GDM1 (cell line): Measurements from ENCODE around the gene ZNF592.

ENCODE experiments used
- DNase-seq: peaks from one replicate; lab custom pipeline; 2025; lab: John Stamatoyannopoulos, UW

The ZNF592 gene

DNA sequence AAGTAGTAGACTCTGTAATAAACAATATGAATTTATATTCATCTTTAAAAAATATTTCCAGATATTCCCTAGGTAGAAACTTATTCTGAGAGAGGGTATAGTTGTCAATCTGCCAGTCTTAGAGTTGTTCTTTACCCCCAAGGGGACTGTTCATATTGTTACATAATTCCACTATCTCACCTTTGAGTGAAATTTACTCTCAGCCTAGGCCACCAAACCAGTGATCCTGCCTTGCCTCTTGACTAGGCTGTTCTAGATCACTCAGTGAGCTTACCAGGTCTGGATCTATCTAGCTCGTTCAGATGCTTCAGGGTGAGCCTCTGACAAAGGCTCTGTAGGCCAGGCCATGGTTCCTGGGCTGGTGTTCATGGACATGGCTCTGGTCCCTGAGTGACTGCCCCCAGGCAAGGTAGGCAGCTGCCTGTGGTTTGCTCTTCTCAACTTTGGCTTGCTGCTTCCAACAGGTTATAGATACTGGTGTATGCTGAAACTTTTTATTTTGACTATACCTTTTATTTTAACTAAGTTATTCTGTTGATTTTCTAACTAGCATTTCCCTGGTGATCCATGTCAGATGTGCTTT, 27.6 kb downstream of the ZNF592 start:
- DNase-seq, result no peak

DNA sequence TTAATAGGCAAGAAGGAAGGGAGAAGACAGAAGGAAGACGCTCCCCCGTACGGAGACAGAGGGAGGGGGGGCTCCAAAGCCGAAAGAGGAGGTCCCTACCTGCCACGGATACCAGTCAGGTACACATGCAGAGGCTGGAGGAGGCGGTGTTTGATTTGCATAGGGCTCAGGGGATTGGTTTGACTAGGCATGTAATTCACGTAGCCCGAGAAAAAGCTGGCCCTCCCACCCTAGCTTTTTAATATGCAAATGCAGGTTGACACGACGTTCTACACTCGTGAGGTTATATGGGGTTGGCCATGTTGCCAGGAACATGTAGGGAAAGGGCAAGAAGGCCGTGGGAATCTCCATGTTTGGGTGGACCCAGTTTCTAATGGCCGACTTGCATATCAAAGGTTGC, 29.8 kb downstream of the ZNF592 start:
- no peak for DNase-seq

DNA sequence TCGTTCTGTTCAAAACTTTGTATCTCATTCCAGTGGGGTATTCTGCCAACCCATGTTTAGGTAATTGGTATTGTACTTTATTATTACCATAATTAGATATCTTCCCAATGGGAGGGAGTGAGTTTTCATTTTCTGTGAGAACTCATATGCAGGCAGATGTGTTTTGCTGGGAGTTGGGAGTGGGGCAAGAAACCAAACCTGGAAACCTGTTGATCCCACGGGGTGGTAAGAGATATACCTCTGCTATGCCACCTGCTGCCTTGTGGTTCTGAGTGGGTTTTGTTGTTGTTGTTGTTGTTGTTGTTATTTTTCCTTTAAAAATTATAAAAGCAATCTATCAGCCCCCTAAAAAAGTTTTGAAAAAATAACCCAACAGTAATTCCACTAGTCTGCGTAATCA, 32.1 kb downstream of the ZNF592 start:
- DNase-seq, result no peak

DNA sequence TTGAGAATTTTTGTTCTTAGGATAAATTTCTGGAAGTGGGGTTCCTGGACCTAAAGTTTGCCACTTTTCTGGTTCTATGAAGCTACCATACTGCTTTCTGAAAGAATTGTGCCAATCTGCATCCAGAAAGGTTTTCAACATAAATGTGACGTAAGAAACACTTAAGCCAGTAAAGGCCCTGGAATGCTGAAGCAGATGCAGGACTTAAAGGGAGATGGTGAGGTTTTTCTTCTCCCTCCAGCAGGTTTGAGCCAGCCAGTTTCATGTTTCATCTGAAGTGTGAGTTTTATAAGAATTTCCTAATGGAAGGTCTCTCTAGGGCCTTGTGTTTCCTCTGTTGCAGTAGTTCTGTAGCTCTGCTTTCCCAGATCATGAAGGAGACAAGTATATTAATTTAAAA, 33.1 kb downstream of the ZNF592 start:
- no peak for DNase-seq

DNA sequence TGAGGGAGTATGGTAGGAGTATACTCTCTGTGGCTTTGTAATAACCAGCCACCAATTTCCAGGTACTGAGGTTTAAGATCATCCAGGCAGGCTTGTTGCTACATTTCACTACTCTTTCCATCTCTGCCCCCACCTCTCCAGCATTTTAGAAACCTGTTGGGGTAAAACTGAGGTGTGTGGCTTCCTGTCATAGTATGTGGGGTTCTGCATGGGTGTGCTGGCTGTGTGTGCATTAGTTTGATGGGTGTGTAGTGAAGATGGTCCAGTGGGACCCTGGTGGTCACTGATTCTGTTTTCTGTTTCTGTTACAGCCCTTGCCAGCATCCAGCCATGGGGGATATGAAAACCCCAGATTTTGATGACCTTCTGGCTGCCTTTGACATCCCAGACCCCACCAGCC, 34.0 kb downstream of the ZNF592 start:
- no peak for DNase-seq

DNA sequence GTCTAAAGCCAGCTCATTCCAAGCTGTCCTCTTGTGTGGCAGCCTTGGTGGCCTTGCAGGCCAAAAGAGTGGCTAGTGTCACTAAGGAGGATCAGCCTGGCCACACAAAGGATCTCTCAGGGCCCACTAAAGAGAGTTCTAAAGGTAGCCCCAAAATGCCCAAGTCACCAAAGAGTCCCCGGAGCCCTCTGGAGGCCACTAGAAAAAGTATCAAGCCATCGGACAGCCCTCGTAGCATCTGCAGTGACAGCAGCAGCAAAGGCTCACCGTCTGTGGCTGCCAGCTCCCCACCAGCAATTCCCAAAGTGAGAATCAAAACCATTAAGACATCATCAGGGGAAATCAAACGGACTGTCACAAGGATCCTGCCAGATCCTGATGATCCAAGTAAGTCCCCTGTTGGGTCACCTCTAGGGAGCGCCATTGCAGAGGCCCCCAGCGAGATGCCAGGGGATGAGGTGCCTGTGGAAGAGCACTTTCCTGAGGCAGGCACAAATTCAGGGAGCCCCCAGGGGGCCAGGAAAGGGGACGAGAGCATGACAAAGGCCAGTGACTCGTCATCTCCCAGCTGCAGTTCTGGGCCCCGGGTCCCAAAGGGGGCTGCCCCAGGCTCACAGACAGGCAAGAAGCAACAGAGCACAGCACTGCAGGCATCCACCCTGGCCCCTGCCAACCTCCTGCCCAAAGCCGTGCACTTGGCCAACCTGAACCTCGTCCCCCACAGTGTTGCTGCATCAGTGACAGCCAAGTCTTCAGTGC, 35.3 kb downstream of the ZNF592 start:
- DNase-seq, result no peak

DNA sequence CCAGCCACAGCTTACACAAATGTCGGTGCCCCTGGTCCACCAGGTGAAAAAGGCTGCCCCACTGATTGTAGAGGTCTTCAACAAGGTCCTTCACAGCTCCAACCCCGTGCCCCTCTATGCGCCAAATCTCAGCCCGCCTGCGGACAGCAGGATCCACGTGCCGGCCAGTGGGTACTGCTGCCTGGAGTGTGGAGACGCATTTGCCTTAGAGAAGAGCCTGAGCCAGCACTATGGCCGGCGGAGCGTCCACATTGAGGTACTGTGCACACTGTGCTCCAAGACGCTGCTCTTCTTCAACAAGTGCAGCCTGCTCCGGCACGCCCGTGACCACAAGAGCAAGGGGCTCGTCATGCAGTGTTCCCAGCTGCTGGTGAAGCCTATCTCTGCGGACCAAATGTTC, 35.9 kb downstream of the ZNF592 start:
- DNase-seq, result no peak

DNA sequence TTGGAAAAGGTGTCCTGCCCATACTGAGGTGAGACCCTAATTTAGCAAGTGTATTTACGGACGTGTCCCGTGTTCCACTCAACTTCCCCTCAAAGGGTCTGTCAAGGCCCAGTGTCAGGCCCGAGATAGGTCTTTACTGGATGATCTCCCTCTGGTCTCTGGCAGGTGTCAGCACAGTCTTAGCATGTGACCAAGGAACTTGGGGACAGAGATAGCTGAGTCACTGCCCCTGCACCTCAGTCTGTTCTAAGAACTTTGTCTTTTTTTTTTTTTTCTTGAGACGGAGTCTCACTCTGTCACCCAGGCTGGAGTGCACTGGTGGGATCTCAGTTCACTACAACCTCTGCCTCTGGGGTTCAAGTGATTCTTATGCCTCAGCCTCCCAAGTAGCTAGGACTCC, 36.7 kb downstream of the ZNF592 start:
- no peak for DNase-seq

DNA sequence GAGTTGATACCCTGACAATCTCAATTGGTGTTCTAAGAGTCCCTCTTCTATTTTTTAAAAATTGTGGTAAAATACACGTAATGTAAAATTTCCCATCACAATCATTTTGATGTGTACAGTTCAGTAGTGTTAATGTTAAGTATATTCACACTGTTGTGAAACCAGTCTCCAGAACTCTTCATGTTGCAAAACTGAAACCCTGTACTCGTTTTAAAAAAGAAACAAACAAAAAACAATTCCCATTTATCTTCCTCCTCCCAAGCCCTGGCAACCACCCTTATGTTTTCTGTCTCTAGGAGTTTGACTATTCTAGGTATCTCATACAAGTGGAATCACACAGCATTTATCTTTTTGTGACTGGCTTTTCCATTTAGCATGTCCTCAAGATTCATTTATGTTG, 40.1 kb downstream of the ZNF592 start:
- DNase-seq, result no peak

DNA sequence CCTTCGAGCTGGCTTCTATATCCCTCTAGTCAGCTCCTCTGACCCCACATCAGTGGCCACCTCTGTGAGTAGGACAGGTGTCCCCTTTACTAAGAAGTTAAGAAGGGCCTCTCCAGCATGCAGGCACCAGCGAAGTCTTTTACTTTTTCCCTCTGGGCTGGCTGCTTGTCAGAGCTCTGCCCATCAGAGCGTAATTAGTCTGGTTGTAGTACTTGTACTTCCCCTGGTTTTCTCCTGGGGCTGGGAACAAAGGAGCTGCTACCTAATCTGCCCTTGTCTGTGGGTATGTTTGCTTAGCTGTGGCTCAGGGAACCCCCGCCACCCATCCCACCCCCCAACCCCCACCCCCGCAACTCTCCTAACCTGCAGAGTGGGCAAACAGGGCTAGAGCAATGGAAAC, 41.4 kb downstream of the ZNF592 start:
- DNase-seq, result no peak

DNA sequence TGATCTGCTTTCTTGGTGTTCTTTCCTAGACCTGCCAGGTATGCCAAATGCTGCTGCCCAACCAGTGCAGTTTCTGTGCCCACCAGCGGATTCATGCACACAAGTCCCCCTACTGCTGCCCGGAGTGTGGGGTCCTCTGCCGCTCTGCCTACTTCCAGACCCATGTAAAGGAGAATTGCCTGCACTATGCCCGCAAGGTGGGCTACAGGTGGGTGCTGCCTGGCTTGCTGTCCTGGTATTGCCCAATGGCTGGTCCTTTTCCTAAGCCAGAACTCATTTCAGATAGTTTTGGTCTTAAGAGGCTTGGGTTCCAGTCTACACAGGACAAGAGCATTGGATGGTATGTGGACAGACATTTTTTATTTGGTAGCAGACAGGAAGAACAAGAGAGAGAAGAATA, 42.3 kb downstream of the ZNF592 start:
- DNase-seq, result no peak

DNA sequence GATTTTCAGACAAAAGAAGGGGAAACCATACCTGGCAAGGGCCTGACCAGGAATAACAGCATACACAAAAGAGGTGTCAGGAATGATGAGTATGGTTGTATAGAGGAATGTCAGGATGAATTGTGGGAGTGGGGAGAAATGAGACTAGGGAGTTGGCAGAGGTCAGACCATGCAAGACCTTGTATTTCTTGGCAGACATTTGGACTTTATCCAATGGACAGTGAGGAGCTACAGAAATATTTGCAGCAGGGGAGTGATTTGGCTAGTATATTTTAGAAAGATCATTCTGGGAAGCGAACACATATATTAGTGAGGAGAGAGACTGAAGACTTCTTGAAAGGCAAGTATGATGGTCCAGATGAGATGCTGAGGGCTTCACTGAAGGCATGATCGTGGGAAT, 43.4 kb downstream of the ZNF592 start:
- no peak for DNase-seq

DNA sequence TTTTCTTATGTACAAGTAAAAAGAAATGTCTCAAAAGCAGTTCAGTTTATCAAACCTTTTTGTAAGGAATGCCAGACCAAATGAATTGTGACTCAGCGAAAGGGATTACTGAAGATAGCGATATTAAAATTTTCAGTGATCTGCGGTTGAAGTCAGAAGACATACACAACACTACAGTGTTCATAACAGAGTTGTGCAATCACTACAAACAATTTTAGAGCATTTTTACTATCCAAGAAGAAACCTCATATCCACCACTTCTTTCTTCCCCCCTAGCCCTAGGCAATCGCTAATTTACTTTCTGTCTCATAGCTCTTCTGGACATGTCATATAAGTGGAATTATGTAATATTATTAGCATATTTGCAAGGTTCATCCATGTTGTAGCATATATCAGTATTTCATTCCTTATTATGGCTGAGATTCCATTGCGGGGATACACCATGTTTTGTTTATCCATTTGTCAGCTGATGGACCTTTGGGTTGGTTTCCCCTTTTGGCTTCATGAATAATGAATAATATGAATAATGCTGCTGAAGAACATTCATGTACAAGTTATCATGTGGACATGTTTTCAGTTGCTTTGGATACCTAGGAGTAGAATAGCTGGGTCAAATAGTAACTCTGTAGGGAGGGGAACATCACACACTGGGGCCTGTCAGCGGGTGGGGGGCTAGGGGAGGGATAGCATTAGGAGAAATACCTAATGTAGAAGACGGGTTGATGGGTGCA, 45.2 kb downstream of the ZNF592 start:
- DNase-seq, result no peak

DNA sequence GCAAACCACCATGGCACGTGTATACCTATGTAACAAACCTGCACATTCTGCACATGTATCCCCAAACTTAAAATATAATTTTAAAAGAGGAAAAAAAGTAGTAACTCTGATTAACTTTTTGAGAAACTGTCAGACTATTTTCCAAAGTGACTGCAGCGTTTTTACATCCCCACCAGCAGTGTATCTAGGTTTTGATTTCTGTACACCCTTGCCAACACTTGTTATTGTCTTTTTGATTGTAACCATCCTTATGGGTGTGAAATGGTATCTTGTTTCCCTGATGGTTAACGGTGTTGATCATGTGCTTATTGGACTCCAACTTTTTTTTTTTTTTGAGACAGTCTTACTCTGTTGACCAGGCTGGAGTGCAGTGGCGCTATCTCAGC, 45.8 kb downstream of the ZNF592 start:
- no peak for DNase-seq

DNA sequence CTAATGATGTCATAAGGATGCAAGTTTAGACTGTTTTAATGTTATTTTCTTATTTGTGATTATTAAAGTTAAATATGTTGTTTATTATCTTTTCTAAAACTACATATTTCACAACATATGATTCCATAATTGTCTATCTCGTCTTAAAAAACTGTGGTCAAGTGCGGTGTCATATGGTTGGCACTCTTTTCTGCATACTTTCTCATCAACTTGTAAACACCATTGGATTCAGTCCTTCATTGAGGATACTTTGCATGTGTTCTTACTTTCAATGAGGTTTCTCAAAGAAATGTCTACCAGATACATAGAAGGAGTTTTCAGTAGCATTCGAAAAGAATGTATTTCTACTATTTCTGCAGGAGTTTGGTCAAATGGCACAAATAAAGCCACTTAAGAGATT, 46.8 kb downstream of the ZNF592 start:
- no peak for DNase-seq

DNA sequence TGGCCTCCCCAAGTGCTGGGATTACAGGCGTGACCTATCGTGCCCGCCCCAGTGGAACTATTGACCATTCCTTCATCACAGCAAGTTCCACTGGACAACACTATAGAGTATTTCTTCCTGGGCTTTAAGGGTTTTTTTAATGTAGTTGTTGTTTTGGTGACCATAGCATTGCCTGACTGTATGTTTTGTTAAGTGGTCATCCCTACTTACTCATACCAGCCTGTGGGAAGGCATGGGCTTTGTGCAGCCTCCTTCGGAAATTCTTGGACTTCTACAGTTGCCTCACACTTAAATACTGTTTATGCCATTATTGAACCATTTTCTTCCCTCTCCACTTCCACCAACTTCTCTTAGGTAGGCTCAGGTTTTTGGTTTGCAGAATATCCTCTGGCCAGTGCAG, 48.8 kb downstream of the ZNF592 start:
- DNase-seq, result no peak

DNA sequence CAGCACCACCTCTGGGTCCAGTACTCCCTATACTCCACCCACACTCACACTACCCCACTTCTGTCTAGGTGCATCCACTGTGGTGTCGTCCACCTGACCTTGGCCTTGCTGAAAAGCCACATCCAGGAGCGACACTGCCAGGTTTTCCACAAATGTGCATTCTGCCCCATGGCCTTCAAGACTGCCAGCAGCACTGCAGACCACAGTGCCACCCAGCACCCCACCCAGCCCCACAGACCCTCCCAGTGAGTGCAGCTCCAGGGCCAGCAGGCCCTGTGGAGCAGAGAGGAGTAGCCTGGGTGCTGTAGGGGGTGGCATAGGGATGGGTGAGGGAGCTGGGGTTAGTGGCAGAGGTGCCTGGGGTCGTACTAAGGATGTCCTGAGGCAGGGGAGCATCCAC, 49.4 kb downstream of the ZNF592 start:
- no peak for DNase-seq

DNA sequence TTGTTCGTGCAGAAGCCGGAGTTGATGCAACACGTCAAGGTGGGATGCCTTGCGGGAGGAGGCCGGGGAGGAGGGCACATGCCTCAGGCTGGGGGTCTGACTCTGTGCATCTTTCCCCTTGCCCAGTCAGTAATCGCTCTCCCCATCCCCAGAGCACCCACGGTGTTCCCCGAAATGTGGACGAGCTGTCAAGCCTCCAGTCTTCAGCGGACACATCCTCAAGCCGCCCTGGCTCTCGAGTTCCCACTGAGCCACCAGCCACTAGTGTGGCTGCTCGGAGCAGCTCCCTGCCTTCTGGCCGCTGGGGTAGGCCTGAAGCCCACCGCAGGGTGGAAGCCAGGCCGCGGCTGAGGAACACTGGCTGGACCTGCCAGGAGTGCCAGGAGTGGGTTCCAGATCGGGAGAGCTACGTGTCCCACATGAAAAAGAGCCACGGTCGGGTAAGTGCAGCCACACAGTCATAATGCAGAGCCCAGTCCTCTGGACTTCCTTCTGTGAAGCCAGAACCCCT, 50.1 kb downstream of the ZNF592 start:
- DNase-seq, result no peak

DNA sequence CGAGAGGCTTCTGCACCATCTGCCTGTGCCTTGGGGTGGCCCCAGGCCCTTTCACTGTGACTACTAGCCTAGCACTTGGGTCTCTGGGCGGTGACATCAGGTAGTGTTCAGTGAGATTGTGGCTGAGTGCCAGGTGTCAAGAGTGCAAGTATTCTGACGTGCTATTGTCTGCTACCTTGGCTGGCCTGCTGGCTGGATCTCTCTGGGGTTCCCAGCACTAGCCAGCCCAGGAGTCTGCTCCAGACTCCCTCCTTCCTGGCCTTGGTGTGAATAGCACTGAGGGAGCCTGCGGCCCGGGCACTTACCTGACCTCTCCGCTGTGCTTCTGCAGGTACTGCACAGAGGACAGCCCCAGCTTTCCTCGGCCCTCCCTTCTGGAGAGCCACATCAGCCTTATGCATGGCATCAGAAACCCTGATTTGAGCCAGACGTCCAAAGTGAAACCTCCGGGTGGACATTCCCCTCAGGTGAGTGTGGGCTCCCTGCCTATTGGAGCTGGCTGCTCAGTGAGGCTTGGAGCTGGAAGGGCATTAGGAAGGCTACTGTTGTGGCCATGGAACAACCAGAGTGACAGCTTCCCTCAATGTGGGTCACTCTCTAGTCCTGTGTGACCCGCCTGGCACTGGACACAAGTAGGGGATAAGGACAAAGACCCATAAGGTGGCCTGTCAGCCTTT, 51.3 kb downstream of the ZNF592 start:
- no peak for DNase-seq

DNA sequence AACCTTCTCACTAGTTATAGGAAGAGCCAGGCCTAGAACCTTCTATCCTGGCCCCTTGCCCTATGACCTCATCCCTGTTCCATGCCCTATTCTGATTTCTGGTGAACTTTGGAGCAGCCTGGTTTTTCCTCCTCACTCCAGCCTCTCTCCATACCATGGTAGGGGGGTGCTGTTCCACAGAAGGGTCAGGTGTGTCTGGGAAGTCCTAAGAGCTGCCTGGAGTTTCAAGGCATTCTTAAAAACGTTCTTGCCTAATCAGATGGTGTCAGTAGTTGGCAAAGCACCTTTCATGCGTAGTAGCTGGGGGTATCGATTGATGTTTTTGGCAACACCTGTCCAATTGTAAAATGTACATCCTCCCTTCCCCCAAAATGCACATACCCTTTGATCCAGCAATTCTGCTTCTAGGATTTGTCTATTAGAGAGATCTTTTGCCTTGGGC, 52.0 kb downstream of the ZNF592 start:
- no peak for DNase-seq

DNA sequence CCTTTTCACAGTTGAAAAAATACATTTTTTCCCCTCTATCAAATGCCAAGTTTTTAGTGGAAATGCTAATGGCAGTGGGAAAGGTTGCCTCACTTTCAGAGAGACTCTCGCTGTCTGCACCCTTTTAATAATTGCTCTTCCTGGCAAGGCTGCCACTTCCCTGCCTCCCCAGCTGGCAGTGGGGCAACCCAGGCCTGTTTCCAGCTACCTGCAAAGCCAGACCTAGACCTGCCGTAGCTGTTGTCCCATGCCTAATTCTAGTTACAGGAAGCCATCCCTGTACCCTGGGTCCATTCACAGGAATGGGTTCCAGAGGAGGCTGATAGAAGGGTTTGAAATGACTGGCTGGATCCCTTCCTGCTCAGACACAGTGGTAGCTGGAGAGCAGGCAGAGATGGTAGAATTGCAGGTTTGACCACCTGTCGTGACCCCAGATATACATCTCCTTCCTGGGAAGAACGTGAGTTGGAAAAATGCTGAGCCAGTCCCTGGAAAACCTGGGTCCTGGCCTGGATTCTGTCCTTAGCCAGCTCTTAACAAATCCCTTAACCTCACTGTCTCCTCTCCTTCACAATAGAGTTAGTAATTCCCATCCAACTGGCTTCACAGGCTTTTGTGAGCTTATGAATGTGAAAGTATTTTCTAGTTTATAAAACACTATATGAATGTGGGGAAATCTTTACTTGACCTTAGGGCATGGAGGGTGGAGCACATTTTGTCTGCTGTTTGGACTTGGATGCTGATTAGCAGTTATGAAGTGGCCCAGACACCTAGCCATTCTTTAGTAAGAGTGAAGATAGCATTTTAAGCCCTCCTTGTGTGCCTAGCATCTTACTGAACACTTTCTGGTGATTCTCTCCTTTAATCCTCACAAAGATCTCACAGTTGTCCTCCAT, 55.9 kb downstream of the ZNF592 start:
- no peak for DNase-seq

DNA sequence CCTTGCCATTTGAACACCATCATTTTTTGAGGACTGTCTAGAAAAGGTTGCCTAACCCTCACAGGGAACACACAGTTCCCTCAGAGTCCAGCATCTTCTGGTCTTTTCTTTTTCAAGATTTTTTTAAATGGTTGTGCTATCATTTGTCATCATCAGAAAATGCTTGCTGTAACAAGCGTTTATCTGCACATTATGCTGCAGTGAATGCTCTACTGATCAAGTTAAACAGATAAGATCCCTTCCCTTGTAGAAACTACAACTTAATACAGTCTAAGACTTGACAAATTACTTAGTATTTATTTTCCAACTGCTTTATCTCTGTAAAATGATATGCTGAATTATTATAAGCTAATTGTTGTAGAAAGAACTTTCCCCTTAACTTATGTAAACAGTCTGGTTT, 56.8 kb downstream of the ZNF592 start:
- DNase-seq, result no peak
